ENCODE measurements around the gene PSMG3.
"Not testable (repeated sequence)": the region's sequence is repeated elsewhere in the genome, so short reads cannot be mapped to it uniquely, and the experiment has no call there.

PSMG3 gene

GRCh38 chr7:1596181-1597043 is 26.6 kb upstream of the PSMG3 start:
- no peak for DNase-seq

DNA sequence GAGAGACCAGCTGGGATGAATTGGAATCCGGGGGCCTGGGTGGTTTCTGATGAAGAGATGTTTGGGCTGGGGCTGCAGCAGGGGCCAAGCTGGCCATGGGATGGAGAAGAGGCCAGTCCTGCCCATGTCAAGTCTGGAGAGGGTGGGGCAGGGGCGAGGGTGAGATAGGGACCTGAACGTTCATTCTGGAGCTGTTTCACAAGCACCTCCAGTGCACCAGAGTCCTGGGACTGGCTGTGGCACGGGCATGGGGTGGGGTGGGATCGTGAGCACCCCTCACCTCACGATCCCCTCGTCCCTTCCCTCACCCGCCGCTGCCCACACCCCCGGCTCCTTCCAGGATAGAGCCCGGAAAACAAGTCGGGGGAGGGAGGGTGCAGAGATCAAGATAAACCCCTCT is 25.8 kb upstream of the PSMG3 start:
- DNase-seq, result no peak

DNA sequence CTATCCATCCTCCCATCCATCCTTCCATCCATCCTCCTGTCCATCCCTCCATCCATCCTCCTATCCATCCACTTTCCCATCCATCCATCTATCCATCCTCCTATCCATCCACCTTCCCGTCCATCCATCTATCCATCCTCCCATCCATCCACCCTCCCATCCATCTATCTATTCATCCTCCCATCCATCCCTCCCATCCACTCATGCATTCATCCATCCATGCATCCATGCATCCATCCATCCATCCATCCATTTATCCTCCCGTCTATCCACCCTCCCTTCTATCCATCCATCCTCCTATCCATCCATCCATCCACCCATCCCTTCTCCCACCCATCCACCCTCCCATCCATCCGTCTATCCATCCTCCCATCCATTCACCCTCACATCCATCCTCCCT is 25.2 kb upstream of the PSMG3 start:
- DNase-seq, result no peak

DNA sequence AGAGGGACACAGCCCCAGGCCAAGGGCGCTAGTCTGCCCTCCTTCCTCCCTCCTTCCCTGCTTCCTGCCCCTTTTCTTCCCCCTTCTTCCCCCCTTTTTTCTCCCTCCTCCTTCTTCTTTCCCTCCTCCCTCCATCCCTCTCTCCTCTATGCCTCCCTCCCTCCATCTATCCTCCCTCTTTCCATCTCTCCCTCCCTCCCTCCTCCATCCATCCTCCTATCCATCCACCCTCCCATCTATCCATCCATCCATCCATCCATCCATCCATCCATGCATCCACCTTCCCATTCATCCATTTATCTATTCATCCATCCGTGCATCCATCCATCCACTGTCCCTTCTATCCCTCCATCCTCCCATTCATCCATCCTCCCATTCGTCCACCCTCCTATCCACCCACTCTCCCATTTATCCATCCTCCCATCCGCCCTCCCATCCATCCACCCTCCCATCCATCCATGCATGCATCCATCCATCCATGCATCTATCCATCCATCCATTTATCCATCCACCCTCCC is 24.1 kb upstream of the PSMG3 start:
- DNase-seq, result no peak

- peak; percentile 68 for DNase-seq
Observed at GRCh38 chr7:1593091-1593866, 23.4 kb upstream of the PSMG3 start.

- DNase-seq, result no peak
Observed at GRCh38 chr7:1592299-1592871, 22.6 kb upstream of the PSMG3 start.

- DNase-seq, result no peak
Observed at GRCh38 chr7:1591876-1592275, 22.0 kb upstream of the PSMG3 start.

DNA sequence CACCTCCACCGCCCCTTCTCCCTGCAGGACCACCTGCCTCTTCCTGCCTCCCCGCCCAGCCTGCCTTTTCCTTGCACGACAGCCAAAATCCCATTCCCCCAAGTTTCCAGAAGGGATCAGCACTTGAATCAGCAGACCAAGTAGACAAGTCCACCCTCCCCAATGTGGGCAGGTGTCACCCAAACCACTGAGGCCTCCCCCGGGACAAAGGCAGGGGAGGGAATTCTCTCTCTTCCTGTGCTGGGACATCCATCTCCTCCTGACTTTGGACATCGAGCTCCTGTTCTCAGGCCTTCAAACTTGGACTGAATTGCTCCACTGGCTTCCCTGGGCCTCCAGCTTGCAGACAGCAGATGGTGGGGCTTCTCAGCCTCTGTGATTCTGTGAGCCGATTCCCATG is 21.6 kb upstream of the PSMG3 start:
- DNase-seq, result no peak

DNA sequence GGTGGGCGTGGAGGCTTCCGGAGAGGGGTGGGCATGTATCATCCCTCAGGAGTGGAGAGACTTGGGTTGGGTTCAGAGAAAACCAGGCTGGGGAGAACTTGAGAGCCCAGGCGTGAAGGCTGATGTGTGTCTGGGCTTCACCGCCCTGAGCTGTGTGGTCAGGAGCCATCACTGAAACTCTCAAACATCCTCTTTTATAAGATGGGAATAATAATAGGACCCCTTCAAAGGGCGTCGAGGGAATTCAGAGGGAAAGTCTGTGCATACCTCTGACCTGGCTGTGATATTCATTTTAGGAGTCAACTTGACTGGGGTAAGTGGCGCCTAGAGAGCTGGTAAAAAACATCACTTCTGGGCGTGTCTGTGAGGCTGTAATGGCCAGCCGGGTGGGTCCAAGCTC is 21.1 kb upstream of the PSMG3 start:
- no peak for DNase-seq

GRCh38 chr7:1590476-1590875 is 20.6 kb upstream of the PSMG3 start:
- no peak for DNase-seq

DNA sequence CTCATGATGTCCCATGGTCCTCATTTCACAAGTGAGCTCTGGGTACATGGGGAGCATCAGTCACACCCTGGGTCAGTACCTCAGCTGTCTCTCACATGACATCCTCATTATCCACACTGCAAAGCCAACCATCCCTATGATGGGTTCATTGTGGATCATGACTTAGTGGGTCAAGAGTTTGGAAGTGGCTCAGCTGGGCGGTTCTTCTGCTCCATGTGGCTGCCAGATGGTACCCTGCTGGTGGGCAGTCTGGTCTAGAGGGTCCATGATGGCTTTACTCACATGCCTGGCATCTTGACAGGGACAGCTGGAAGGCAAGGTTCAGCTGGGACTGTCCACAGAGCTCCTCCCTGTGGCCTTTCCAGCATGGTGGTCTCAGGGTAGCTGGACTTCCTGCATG is 19.1 kb upstream of the PSMG3 start:
- no peak for DNase-seq

GRCh38 chr7:1587738-1588137 is 17.9 kb upstream of the PSMG3 start:
- DNase-seq, result no peak

DNA sequence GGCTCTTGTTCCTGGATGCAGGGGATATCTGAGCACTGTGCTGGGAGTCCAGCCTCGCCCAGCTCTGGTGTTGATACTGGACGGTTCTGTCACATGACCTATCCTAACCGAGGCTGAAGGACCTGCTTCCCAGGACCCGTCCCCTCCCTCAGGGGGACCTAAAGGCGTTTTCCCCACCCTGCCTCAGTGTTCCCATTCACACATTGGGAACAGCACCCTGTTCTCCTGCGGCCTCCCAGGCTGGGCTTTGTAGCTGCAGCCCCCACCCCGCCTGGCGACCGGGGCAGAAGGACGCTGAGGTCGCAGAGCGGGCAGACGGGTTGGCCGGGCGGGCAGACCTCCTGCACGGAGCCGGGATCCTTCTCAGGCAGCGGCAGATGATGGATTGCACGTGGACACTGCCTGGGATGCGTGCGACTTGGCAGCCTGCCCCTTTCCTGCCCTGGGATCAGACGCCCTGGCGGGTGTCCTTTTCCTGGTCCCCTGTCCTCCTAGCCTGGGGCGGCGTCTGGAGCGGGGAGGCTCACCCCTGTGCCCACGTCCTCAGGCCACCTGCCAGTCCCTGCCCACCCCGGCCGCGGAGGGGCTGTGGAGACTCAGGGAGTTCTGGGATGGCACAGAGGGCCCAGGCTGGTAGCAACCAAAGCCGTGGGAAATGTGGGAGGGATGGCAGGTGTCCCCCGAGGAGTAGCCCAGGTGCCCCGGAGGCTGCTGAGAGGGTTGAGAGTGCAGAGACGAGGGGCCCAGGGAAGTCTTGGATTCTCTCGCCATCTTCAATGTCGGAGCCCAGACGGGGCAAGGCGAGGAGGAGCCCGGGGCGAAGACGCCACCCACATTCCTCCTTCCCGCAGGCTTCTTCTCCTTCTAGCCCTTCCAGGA is 17.2 kb upstream of the PSMG3 start:
- no peak for DNase-seq

GRCh38 chr7:1586126-1586826 is 16.4 kb upstream of the PSMG3 start:
- no peak for DNase-seq

DNA sequence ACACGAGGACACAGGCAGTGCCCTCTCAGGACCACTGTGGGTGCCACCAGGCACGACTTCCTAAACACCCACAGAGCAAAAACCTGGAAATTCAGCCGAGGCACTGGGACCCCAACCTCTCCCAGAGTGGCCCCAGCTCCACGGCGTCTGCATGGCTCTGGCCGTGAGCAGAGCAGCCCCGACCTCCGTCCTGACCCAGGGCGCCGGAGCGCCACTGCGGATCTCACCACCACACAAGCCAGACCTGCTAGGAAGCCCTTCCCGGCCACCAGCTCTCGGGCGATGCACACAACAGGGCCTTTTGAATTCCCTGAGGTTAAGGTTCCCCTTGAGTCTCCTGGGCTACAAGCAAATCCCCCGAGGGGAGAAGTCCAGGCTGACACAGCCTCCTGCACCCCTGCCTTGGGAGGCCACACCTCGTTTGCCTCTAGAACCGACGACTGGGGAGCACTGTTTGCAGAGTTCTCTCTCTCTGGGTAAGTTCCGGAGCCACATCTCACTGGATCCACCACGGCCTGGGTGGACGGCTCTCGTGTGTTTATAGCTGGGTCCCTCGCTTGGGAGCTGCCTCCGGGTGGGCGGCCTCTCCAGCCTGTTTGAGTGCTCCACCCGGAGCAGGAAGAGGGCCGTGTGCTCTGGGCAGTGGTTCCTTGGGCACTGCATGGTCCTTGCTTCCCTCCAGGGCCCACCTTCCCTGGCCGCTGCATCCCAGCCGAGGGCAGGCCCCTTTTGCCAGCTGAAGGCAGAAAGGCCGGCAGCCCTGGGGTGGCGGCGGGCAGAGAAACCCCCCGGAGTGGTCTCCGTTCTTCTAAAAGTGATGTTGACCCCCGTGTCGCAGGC is 15.5 kb upstream of the PSMG3 start:
- no peak for DNase-seq

- DNase-seq, result no peak
Observed at GRCh38 chr7:1584700-1585099, 14.9 kb upstream of the PSMG3 start.

DNA sequence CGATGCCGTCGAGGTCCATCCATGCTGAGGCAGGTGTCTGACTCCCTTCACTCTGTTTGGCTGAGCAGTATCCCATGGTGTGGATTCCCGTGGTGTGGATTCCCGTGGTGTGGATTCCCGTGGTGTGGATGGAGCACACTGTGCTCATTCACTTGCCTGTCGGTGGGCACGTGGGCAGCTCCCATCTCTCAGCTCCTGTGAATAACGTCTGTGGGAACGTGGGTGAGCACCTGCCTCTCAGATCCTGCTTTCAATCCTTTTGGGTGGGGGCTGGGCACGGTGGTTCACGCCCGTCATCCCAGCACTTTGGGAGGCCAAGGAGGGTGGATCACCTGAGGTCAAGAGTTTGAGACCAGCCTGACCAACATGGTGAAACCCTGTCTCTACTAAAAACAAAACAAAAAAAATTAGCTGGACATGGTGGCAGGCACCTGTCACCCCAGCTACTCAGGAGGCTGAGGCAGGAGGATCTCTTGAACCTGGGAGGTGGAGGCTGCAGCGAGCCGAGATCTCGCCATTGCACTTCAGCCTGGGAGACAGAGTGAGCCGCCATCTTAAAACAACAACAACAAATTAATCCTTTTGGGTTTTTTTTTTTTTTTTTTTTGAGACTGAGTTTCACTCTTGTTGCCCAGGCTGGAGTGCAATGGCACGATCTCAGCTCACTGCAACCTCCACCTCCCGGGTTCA is 13.6 kb upstream of the PSMG3 start:
- not testable (repeated sequence) for DNase-seq

DNA sequence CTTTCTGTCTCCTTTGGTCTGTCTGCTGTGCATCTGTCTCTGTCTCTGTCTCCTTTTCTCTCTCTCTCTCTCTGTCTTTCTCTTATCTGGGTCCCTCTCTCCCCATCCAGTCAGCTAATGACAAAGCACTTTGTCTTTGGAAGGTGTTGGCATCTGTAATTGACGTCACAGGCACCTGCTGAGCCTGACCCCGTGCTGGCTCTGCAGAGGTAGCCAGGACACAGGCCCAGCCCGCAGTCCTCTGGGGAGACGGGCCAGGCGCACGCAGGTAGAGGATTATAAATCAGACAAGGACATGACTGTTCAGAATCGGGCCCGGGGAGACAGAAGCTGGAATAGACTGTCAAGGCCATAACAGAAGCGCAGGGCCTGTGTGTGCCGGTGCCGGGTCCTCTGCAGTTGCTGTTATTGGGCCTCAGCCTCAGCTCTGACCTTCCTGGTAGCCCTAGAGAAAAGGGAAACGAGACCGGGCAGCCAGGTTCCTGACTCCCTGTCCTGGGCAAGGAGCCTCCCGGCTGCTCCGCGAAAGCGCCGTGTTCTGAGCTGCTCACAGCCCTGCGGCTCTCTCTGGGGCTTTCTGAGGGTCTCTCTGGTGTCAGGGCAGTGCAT is 10.7 kb upstream of the PSMG3 start:
- DNase-seq, result no peak

- DNase-seq, result peak; percentile 68
Observed at GRCh38 chr7:1579481-1580421, 9.9 kb upstream of the PSMG3 start.
